ENCODE results near the gene AGAP1. TPM values are rescaled to one million over a fixed set of nuclear protein-coding genes. Genes with fewer than 3 reads are reported as not detected.

AGAP1 gene
- total RNA-seq, 1 donor from 2014 or later = 43.9 TPM

- H3K27me3 Mint-ChIP-seq (ENCODE audit: unreplicated experiment) = peaks cover 3% of the 10 kb centered on the region
- H3K4me3 Mint-ChIP-seq (ENCODE audit: unreplicated experiment) = no peak overlapping the region
- no peak for TF ChIP-seq CTCF (IDR thresholded peaks at IDR 0.05; ENCODE audit: unreplicated experiment)
- peaks cover 25% of the 10 kb centered on the region for H3K4me1 Mint-ChIP-seq (ENCODE audit: unreplicated experiment)
- no peaks in the 10 kb centered on the region for H3K36me3 Mint-ChIP-seq (ENCODE audit: low read depth, unreplicated experiment)
- no peaks in the 10 kb centered on the region for H3K9me3 Mint-ChIP-seq (ENCODE audit: unreplicated experiment)
- H3K27ac Mint-ChIP-seq (ENCODE audit: unreplicated experiment) = no peak overlapping the region
- no peak for DNase-seq (ENCODE audit: low spot score)
Observed at GRCh38 chr2:235562065-235562747, 68.4 kb downstream of the AGAP1 start.

- peaks cover 26% of the 10 kb centered on the region for H3K4me1 Mint-ChIP-seq (ENCODE audit: unreplicated experiment)
- no peak for TF ChIP-seq CTCF (IDR thresholded peaks at IDR 0.05; ENCODE audit: unreplicated experiment)
- H3K27me3 Mint-ChIP-seq (ENCODE audit: unreplicated experiment) = peaks cover 3% of the 10 kb centered on the region
- DNase-seq (ENCODE audit: low spot score) = no peak
- H3K4me3 Mint-ChIP-seq (ENCODE audit: unreplicated experiment) = no peak overlapping the region
- no peak overlapping the region for H3K27ac Mint-ChIP-seq (ENCODE audit: unreplicated experiment)
- H3K36me3 Mint-ChIP-seq (ENCODE audit: low read depth, unreplicated experiment) = peaks cover 2% of the 10 kb centered on the region
- no peaks in the 10 kb centered on the region for H3K9me3 Mint-ChIP-seq (ENCODE audit: unreplicated experiment)
Observed at GRCh38 chr2:235563056-235563910, 69.4 kb downstream of the AGAP1 start.

DNA sequence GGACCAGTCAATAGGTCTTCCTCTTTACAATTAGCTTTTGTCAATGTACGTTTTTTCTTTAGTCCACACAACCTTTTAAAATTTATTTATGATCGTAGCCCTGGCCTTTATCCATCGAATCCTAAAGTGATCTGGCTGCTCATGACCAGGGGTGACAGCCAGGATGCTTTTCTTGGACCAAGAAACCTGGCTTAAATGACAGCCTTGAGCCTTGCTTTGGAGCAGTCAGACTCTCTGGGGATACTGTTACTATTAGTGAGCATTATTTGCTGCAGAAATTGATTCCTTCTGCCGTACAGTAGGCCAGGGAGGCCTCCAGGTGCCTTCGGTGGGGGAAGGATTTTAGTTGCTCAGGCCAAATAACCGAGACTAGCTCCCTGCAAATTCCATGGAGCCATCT, 70.2 kb downstream of the AGAP1 start:
- peaks cover 3% of the 10 kb centered on the region for H3K27me3 Mint-ChIP-seq (ENCODE audit: unreplicated experiment)
- no peak overlapping the region for H3K27ac Mint-ChIP-seq (ENCODE audit: unreplicated experiment)
- peaks cover 23% of the 10 kb centered on the region for H3K4me1 Mint-ChIP-seq (ENCODE audit: unreplicated experiment)
- H3K9me3 Mint-ChIP-seq (ENCODE audit: unreplicated experiment) = no peaks in the 10 kb centered on the region
- peaks cover 3% of the 10 kb centered on the region for H3K36me3 Mint-ChIP-seq (ENCODE audit: low read depth, unreplicated experiment)
- H3K4me3 Mint-ChIP-seq (ENCODE audit: unreplicated experiment) = no peak overlapping the region
- DNase-seq (ENCODE audit: low spot score) = no peak
- no peak for TF ChIP-seq CTCF (IDR thresholded peaks at IDR 0.05; ENCODE audit: unreplicated experiment)

DNA sequence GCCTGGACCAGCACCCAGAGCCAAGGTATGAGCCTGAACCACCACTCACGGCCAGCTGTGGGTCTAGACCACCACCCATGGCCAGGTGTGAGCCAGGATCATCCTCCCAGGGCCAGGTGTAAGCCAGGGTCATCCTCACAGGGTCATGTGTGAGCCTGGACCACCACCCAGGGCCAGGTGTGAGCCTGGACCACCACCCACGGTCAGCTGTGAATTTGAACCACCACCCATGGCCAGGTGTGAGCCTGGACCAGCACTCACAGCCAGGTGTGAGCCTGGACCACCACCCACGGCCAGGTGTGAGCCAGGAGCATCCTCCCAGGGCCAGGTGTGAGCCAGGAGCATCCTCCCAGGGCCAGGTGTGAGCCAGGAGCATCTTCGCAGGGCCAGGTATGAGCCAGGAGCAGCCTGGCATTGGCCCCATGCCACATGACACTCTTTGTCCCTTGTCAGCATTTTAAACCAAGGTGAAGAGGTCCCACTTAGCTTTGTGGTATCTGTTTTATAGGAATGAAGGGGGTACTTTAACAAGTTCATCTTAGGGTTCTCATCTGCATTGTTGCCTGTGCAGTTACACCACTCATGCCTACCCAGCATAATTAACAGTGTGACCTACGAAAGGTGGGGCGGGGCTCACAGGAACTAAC, 71.2 kb downstream of the AGAP1 start:
- no peak overlapping the region for H3K4me3 Mint-ChIP-seq (ENCODE audit: unreplicated experiment)
- no peak overlapping the region for H3K27ac Mint-ChIP-seq (ENCODE audit: unreplicated experiment)
- H3K9me3 Mint-ChIP-seq (ENCODE audit: unreplicated experiment) = no peaks in the 10 kb centered on the region
- no peak for TF ChIP-seq CTCF (IDR thresholded peaks at IDR 0.05; ENCODE audit: unreplicated experiment)
- DNase-seq (ENCODE audit: low spot score) = no peak
- H3K4me1 Mint-ChIP-seq (ENCODE audit: unreplicated experiment) = peaks cover 26% of the 10 kb centered on the region
- peaks cover 3% of the 10 kb centered on the region for H3K36me3 Mint-ChIP-seq (ENCODE audit: low read depth, unreplicated experiment)
- H3K27me3 Mint-ChIP-seq (ENCODE audit: unreplicated experiment) = peaks cover 3% of the 10 kb centered on the region
